Activated CD8-positive, alpha-beta T cell treated with anti-CD3 and anti-CD28 coated beads for 36 hours (primary cell): Measurements from ENCODE around the gene TGFBR2. TPM values are rescaled to one million over a fixed set of nuclear protein-coding genes. Genes with fewer than 3 reads are reported as not detected.

ENCODE experiments used
- ATAC-seq: fragments of 200-7000 bp; cut with Tn5 transposase; one replicate; pipeline ENCODE4 v1.10.0; 2021; ENCODE audit warnings: mild to moderate bottlenecking, moderate library complexity
- CTCF ChIA-PET: fragments of 350-600 bp; sonication (Branson Sonifier 250); formaldehyde crosslinking; loops from one replicate; lab custom pipeline; 2021; ENCODE audit warnings: antibody characterized with exemption; lab: Charles Lee
- POLR2A ChIA-PET: fragments of 350-600 bp; sonication (Branson Sonifier 250); formaldehyde crosslinking; loops from one replicate; lab custom pipeline; 2021; ENCODE audit warnings: antibody characterized with exemption; lab: Charles Lee
- DNase-seq: peaks from one replicate; pipeline ENCODE4 v3.0.0-alpha.2; 2020
- H3K27ac Mint-ChIP-seq: one replicate; pipeline ENCODE4 v1.8.0; 2021; ENCODE audit warnings: mild to moderate bottlenecking, mixed read lengths
- H3K27me3 Mint-ChIP-seq: one replicate; pipeline ENCODE4 v1.8.0; 2021; ENCODE audit warnings: mixed read lengths
- H3K36me3 Mint-ChIP-seq: one replicate; pipeline ENCODE4 v1.8.0; 2021; ENCODE audit warnings: low read depth, mixed read lengths
- H3K4me1 Mint-ChIP-seq: one replicate; pipeline ENCODE4 v1.8.0; 2021; ENCODE audit warnings: low read depth, mixed read lengths
- H3K4me3 Mint-ChIP-seq: one replicate; pipeline ENCODE4 v1.8.0; 2021; ENCODE audit warnings: mild to moderate bottlenecking, moderate library complexity, mixed read lengths
- H3K9me3 Mint-ChIP-seq: one replicate; pipeline ENCODE4 v1.8.0; 2021; ENCODE audit warnings: mixed read lengths
- intact Hi-C: fragments of 100-400 bp; cut with micrococcal nuclease; formaldehyde crosslinking; loops from one replicate; pipeline ENCODE4 v1.10.0; 2022
- total RNA-seq, 2 experiments: library from RNA; stranded (reverse); gene quantifications; one replicate each; pipeline ENCODE4 v1.2.3, GENCODE V29; 2021
- TF ChIP-seq, protein P1 (sequence below): fragments of 200-600 bp; IDR thresholded peaks from one replicate; pipeline ENCODE4 v1.8.0; 2022; ENCODE audit warnings: antibody characterized with exemption, mild to moderate bottlenecking

Gene TGFBR2
- total RNA-seq, 2 experiments from 2014 or later, result 49.1 to 50.0 TPM

DNA sequence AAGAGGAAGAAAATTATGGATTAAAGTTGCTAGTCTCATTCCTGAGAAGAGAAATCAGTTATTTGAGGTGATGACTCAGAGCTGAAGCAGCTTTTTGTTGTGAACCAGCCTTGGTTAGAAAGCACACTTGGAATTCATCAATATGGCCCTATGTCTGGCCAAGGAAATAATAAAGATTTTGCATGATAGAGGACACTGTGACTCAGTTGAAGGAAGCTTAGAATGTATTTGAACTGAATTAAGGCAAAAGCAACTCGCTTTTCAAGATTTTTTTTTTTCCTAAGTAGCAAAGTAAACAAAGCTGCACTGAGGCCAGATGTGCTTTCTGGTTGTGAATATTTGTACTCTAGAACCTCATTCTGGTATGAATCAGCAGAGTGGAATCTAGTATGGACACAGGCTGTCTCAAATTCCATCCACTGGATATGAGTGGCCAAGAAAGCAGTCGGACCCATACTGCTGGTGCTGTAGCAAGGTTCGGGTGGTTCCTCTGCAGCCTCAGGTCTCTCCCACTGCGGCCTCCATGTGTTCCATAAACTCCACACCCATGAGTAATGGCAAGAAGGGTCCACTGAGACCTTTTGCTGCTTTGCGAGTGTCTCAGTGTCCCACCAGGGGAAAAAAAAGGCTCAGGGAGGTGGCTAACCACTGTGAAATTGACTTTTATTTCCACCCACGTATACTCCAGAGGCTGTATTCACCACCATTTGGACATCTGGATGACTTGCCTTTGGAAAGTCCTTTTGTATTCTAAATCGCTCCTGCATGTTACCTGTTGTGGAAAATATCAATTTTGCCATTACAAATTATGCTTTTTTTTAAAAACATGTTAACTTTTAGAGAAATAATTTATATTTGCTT, 53.1 kb downstream of the TGFBR2 start:
- POLR2A ChIA-PET, result interaction anchor here (1.0 to 8.6 kb wide), 11 partner anchors 8 to 55 kb away, joined by 3 to 173 read pairs (median 7); partner anchors contain the start of gene TGFBR2
- CTCF ChIA-PET, result interaction anchor here (0.7 to 5.5 kb wide), 12 partner anchors 16 to 53 kb away, joined by 3 to 26 read pairs (median 5); partner anchors contain the start of gene TGFBR2
- peaks cover 84% of the 10 kb centered on the region for H3K36me3 Mint-ChIP-seq

GRCh38 chr3:30660136-30660535, 53.7 kb downstream of the TGFBR2 start:
- H3K27ac Mint-ChIP-seq, result peak overlapping the region; percentile 98
- DNase-seq (no peak), ATAC-seq (no peak)
- ChIA-PET POLR2A (interaction anchor here (0.6 to 8.6 kb wide), 7 partner anchors 11 to 50 kb away, joined by 3 to 173 read pairs (median 4); no protein-coding TSS in a partner anchor), CTCF (interaction anchor here (3.8 to 4.7 kb wide), 2 partner anchors 33 to 41 kb away, joined by 15 to 22 read pairs; no protein-coding TSS in a partner anchor)
- H3K9me3 Mint-ChIP-seq, result no peaks in the 10 kb centered on the region
- H3K4me1 Mint-ChIP-seq, result peaks cover 98% of the 10 kb centered on the region
- no peaks in the 10 kb centered on the region for H3K27me3 Mint-ChIP-seq
- H3K4me3 Mint-ChIP-seq, result no peak overlapping the region
- H3K36me3 Mint-ChIP-seq, result peaks cover 83% of the 10 kb centered on the region
- intact Hi-C loops, result no loop called here
- TF ChIP-seq, protein P1, sequence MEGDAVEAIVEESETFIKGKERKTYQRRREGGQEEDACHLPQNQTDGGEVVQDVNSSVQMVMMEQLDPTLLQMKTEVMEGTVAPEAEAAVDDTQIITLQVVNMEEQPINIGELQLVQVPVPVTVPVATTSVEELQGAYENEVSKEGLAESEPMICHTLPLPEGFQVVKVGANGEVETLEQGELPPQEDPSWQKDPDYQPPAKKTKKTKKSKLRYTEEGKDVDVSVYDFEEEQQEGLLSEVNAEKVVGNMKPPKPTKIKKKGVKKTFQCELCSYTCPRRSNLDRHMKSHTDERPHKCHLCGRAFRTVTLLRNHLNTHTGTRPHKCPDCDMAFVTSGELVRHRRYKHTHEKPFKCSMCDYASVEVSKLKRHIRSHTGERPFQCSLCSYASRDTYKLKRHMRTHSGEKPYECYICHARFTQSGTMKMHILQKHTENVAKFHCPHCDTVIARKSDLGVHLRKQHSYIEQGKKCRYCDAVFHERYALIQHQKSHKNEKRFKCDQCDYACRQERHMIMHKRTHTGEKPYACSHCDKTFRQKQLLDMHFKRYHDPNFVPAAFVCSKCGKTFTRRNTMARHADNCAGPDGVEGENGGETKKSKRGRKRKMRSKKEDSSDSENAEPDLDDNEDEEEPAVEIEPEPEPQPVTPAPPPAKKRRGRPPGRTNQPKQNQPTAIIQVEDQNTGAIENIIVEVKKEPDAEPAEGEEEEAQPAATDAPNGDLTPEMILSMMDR, result no peak

More for the DNA sequence above, 53.1 kb downstream of the TGFBR2 start:
- Mint-ChIP-seq H3K4me1 (peaks cover 99% of the 10 kb centered on the region), H3K4me3 (peak overlapping the region; percentile 65), H3K9me3 (no peaks in the 10 kb centered on the region), H3K27me3 (no peaks in the 10 kb centered on the region), H3K27ac (peak overlapping the region; percentile 98)
- intact Hi-C loops, result loop anchor here (2.0 to 5.0 kb wide), 2 partner anchors 33 to 39 kb away; no protein-coding TSS in a partner anchor
- DNase-seq, result no peak
- no peak for ATAC-seq
- TF ChIP-seq, protein P1, result no peak

DNA sequence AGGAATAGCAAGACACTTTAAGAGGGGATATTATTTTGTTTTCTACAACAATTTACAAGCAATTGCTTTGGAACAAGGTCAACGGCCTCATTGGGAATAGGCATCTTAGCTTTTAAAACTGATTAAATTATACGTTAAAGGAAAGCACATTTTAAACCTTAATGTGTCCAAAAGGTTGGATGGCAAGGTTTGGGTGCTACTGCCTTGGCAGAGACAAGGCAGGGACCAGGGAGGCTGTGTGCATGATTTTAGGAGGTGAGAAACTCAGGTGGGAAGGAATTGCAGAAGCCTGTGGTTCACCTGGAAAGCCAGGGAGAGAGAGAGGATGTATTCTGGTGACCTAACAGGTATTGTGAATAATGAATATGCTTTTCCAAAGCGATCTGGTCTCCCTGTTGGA, 54.3 kb downstream of the TGFBR2 start:
- Mint-ChIP-seq H3K4me3 (peak overlapping the region; percentile 42), H3K27me3 (no peaks in the 10 kb centered on the region), H3K27ac (peak overlapping the region; percentile 98), H3K4me1 (peaks cover 98% of the 10 kb centered on the region), H3K36me3 (peaks cover 83% of the 10 kb centered on the region), H3K9me3 (no peaks in the 10 kb centered on the region)
- ATAC-seq (no peak), DNase-seq (no peak)
- ChIA-PET CTCF (interaction anchor here (4.7 kb wide), 1 partner anchor 33 kb away, joined by 22 read pairs; no protein-coding TSS in a partner anchor), POLR2A (interaction anchor here (0.6 to 8.6 kb wide), 10 partner anchors 9 to 368 kb away, joined by 3 to 173 read pairs (median 3); no protein-coding TSS in a partner anchor)
- intact Hi-C loops, result no loop called here
- TF ChIP-seq, protein P1, result no peak

GRCh38 chr3:30661098-30661873, 54.9 kb downstream of the TGFBR2 start:
- no peaks in the 10 kb centered on the region for H3K9me3 Mint-ChIP-seq
- H3K36me3 Mint-ChIP-seq, result peaks cover 79% of the 10 kb centered on the region
- intact Hi-C loops, result no loop called here
- peaks cover 98% of the 10 kb centered on the region for H3K4me1 Mint-ChIP-seq
- ATAC-seq (peak; percentile 17), DNase-seq (no peak)
- ChIA-PET POLR2A (interaction anchor here (0.6 to 8.6 kb wide), 8 partner anchors 9 to 369 kb away, joined by 3 to 173 read pairs (median 3); no protein-coding TSS in a partner anchor), CTCF (interaction anchor here (4.7 kb wide), 1 partner anchor 32 kb away, joined by 22 read pairs; no protein-coding TSS in a partner anchor)
- peak overlapping the region; percentile 98 for H3K27ac Mint-ChIP-seq
- H3K27me3 Mint-ChIP-seq, result no peaks in the 10 kb centered on the region
- TF ChIP-seq, protein P1, result no peak
- peak overlapping the region; percentile 42 for H3K4me3 Mint-ChIP-seq
